Astrocyte of the cerebellum (primary cell): Measurements from ENCODE around the gene BLTP3A.
"Not testable (repeated sequence)": the region's sequence is repeated elsewhere in the genome, so short reads cannot be mapped to it uniquely, and the experiment has no call there.

Experiments used
- DNase-seq: peaks from one replicate; pipeline ENCODE4 v3.0.0-alpha.2; 2011; ENCODE audit warnings: low read depth
- H3K4me3 ChIP-seq: 2 replicates; pipeline ENCODE4 v1.5.1; 2011; ENCODE audit warnings: mild to moderate bottlenecking, low read depth, low read length, moderate library complexity
- in situ Hi-C: cut with HindIII; loops from 2 replicates; pipeline ENCODE4 v1.10.0; 2017; ENCODE audit warnings: low sequenced_read_pairs
- TF ChIP-seq, protein P1 (sequence below): IDR thresholded peaks from 2 replicates; pipeline ENCODE4 v1.5.1; 2012; ENCODE audit warnings: low read length, low read depth, moderate library complexity, mild to moderate bottlenecking; ENCODE audit errors: missing control alignments

Gene BLTP3A, protein sequence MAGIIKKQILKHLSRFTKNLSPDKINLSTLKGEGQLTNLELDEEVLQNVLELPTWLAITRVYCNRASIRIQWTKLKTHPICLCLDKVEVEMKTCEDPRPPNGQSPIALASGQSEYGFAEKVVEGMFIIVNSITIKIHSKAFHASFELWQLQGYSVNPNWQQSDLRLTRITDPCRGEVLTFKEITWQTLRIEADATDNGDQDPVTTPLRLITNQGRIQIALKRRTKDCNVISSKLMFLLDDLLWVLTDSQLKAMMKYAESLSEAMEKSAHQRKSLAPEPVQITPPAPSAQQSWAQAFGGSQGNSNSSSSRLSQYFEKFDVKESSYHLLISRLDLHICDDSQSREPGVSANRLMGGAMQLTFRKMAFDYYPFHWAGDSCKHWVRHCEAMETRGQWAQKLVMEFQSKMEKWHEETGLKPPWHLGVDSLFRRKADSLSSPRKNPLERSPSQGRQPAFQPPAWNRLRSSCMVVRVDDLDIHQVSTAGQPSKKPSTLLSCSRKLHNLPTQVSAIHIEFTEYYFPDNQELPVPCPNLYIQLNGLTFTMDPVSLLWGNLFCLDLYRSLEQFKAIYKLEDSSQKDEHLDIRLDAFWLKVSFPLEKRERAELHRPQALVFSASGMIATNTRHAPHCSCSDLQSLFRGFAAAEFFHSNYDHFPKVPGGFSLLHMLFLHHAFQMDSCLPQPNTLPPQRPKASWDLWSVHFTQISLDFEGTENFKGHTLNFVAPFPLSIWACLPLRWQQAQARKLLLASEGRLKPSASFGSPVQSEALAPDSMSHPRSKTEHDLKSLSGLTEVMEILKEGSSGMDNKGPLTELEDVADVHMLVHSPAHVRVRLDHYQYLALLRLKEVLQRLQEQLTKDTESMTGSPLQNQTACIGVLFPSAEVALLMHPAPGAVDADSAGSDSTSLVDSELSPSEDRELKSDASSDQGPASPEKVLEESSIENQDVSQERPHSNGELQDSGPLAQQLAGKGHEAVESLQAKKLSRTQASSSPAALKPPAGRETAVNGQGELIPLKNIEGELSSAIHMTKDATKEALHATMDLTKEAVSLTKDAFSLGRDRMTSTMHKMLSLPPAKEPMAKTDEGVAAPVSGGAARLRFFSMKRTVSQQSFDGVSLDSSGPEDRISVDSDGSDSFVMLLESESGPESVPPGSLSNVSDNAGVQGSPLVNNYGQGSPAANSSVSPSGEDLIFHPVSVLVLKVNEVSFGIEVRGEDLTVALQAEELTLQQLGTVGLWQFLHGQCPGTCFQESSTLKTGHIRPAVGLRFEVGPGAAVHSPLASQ (N-terminal part only)

GRCh38 chr6:34791701-34792604, at the start of gene BLTP3A:
BLTP3A (plus strand) TSS chr6:34792083; CDS start chr6:34792251, 168 bp downstream.
- TF ChIP-seq, protein P1, sequence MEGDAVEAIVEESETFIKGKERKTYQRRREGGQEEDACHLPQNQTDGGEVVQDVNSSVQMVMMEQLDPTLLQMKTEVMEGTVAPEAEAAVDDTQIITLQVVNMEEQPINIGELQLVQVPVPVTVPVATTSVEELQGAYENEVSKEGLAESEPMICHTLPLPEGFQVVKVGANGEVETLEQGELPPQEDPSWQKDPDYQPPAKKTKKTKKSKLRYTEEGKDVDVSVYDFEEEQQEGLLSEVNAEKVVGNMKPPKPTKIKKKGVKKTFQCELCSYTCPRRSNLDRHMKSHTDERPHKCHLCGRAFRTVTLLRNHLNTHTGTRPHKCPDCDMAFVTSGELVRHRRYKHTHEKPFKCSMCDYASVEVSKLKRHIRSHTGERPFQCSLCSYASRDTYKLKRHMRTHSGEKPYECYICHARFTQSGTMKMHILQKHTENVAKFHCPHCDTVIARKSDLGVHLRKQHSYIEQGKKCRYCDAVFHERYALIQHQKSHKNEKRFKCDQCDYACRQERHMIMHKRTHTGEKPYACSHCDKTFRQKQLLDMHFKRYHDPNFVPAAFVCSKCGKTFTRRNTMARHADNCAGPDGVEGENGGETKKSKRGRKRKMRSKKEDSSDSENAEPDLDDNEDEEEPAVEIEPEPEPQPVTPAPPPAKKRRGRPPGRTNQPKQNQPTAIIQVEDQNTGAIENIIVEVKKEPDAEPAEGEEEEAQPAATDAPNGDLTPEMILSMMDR: no peak
- in situ Hi-C loops: no loop called here
- H3K4me3 ChIP-seq: peak within 1 kb of the TSS; percentile 78
- no peak for DNase-seq

DNA sequence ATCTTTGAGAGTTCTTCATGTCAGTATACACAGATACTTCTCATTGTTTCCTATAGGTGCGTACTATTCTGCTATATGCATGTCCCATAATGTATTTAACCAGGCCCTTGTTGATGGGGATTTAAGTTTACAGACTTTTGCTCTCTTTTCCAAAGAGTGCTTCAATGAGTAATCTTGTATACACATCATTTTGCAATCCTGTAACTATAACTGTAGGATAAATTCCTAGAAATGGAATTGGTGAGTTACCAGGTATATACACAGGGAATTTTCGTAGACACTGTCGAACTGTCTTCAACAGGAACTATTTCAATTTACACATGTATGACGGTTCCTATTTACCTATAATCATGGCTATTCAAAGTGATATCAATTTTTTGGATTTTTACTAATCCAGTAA, 49.8 kb upstream of the BLTP3A start:
- in situ Hi-C loops: no loop called here
- DNase-seq: no peak
- no peak overlapping the region for H3K4me3 ChIP-seq
- TF ChIP-seq, protein P1: no peak

DNA sequence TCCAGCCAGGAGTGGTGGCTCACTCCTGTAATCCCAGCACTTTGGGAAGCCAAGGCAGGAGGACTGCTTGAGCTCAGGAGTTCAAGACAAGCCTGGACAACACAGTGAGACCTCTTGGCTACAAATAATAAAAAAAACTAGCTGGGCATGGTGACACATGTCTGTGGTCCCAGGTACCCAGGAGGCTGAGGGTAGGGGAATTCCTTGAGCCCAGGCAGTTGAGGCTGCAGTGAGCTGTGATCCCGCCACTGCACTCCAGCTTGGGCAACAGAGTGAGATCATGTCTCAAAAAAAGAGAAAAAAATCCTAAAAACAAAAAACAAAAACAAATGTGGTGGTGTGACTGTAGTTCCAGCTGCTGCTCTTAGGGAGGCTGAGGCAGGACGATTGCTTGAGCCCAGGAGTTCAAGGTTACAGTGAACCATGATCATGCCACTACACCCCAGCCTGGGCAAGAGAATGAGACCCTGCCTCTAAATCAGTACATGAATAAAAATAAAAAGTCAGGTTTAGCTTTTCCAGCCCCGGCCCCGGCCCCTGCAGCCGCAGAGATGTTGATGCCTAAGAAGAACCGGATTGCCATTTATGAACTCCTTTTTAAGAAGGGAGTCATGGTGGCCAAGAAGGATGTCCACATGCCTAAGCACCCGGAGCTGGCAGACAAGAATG, 48.1 kb upstream of the BLTP3A start:
- in situ Hi-C loops: no loop called here
- no peak overlapping the region for H3K4me3 ChIP-seq
- DNase-seq: no peak
- TF ChIP-seq, protein P1: no peak

- DNase-seq, in situ Hi-C loops, H3K4me3 ChIP-seq: not testable (repeated sequence)
Measured at GRCh38 chr6:34744294-34744647, 47.6 kb upstream of the BLTP3A start.

DNA sequence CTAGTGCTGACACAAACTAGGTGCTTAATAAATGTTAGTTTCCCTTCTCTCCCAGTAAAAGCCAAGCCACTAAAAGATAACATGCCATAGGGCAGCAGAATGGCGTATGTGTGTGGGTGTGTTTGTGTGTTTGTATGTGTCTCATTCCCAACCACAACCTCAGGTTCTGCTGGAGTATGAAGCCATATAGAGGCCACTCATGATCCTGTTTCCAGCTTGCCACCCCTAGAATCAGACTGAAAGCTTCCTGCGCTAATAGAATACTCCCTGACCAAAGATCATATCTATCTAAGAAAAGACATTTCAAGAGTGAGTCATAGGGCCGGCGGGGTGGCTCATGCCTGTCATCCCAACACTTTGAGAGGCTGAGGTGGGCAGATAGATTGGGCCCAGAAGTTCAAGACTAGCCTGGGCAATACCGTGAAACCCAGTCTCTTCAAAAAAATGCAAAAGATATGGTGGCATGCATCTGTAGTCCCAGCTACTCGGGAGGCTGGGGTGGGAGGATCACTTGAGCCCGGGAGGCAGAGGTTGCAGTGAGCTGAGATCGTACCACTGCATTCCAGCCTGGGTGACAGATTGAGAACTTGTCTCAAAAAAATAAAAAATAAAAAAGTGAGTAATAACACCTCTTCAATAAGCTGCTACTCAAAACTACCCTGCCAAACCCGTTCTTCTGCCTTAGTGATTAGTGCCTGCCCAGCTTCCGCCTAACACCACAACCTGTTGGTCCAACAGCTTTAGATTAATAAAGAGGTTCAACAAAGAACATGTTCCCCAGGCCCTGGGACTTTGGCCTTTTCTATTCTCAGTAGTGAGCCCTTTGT, 46.4 kb upstream of the BLTP3A start:
- in situ Hi-C loops: no loop called here
- no peak for DNase-seq
- TF ChIP-seq, protein P1: no peak
- no peak overlapping the region for H3K4me3 ChIP-seq
